GM19043 (cell line): ENCODE measurements around the gene FGG.
A peak's percentile ranks its signal among the peaks of the same experiment; 100 is the strongest.

Experiments
- ATAC-seq: cut with Tn5 transposase; IDR thresholded peaks from one replicate; pipeline ENCODE4 v1.9.1; 2021; ENCODE audit warnings: low read depth; ENCODE audit not compliant: unreplicated experiment

FGG gene

DNA sequence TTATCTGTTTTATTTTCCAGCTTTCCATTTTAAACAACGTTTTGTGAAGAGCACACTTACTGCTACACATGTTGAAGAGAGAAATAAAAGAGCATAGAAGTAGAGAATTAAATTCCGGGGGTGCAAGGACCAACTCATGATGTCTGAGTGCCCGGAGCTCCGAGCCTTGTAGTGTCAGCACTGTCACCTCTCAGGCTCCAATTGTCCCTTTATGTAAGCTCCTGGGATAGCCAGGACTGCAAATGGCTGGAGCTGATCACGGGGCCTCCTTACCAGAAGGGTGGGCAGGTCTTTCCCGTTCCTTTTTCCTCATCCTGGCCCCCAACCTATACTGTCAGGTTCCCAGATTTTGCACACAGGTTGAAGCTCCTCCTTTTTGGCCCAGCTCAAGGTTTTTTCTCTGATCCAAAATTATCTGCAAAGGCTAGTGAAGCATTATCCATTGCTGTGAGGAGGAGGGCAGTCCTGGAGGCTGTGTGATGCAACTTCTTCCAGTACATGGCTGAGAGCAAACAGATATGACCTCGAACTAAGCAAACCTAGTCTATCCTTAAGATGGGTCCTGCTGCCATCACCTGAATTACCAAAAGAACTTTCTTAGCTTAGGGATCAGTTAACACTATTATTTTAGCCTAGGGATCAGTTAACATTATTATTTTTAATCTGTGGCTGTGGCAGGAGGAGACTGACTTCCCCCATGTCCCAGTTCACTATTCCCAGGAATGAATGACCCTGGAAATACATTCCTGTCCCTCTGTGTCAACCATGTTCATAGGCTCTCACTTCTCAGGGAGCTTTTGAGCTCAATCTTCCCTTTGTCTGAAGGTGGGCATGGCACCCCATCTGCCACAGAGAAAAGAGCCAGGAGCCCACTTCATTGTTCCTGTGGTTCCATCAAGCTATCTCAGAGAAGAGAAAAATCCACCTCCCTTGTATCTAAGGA is at the start of gene FGG:
Gene FGG, minus strand, starts transcription at position 185 of the 943 bp plus-strand sequence. Its CDS starts 47 bp downstream, at position 138.
- ATAC-seq = no peak

DNA sequence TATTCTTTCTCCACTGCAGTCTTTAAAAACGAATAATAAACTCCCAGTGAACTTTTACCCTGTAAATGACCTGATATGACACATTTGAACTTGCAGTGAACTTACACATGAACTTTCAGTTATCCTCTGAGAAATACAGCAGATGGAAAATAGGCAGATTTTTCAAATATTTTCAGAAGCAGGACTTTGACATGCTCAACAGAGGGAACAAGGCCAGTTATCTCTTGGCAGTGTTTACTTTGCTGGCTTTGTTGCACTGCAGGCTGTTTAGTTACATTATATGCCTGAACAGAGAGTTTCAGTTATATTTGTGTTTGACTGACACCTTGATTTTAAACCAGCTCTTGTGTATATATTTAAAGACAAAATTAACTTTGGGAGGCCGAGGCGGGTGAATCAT is 47.6 kb upstream of the FGG start:
- ATAC-seq = no peak

DNA sequence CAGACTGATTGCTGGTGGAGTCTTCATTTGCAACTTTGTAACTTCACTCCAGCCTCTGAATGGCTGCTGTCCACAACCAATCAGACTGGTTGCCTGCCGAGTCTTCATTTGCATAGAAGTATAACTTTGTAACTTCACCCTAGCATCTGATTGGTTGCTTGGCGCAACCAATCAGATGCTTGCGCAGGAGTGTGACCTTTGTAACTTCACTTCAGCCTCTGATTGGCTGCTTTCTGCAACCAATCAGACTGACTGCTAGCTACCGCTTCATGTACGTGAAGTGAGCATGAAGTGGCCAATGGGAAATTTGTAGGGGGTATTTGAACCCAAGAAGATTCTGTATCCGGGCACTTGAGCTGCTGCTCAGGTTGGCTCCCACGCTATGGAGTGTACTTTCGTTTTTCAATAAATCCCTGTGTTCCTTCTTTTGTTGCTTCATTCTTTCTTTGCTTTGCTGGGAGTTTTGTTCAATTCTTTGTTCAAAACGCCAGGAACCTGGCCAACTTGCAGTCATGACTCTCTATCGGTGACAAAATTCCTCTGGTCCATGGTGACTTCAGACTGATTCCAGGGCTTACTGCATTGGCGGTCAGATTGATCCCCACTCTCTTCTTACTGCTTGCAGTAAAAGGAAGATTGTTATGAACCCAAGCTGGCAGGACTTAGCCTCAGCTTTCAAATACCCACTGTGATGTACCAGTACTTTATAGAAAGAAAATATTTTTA is 46.4 kb upstream of the FGG start:
- ATAC-seq = no peak

DNA sequence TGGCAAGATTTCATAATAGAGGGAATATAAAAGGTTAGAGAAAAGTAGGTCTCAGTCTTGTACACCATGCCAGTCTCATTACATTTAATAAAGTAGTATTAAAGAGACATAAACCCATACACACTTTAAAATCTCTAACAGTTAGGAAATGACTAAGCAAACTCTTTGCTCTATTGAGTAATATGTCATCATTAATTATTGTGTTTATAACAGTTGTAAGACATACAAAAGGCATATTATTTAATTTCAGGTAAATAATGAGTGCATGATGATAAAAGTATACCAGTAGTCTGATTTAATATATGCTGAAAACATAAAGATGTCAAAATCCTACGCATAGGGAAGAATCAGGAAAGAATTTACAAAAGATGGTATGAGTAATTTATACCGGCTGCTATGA is 31.0 kb upstream of the FGG start:
- ATAC-seq = no peak

DNA sequence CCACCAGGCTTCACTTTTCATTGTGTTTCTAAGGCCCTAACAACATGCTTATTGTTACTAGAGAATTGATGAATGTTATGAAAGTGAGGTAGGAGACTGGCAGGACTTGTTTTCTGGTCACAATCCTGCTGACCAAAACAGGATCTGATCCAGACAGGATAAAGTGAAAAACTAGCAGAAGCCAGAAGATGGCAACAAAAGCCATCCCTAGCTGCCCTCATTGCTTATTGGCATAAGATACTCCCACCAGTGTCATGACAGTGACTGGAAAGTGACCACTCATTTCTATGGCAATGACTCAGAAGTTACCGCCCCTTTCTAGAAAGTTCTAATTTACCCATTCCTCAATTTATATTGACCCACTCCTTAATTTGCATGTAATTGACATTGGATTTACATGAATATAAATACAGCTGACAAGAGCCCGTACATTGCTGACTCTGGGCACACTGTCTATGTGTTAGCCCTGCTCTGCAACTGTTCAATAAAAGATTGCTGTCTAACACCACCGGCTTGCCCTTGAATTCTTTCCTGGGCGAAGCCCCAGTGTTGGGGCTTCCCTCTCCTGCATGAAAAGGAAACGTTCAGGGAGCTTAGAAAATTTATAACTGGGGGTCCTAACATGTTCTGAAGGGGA is 30.0 kb upstream of the FGG start:
- ATAC-seq = no peak

DNA sequence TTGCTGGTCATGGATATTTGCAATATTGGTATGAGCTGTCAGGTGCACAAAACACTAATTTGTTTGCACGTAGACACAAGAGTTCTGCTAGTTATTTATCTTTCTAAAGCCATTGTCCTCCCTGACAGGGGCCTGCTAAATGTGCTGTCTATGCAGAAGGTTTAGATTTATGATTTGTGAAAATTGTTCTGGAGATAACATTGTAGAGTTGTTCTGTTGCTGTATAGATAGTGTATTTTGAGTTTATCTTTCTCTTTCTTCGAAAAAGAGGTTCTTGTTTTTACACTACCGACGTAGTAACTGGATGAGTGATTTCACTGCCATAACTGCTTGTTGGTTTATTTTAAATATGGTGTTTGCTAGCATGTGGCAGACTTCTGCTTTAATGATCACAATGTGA is 28.5 kb upstream of the FGG start:
- ATAC-seq = no peak

DNA sequence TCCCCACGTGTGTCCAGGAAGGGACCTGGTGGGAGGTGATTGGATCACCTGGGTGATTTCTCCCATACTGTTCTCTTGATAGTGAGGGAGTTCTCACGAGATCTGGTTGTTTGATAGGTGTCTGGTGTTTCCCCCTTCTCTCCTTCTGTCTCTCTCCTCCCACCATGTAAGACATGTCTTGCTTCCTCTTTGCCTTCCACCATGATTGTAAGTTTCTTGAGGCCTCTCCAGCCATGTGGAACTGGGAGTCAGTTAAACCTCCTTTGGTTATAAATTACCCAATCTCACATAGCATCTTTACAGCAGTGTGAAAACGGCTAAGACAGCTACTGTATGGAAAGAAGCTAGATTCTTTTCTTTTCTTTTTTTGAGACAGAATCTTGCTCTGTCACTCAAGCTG is 21.6 kb upstream of the FGG start:
- ATAC-seq = peak; percentile 45

DNA sequence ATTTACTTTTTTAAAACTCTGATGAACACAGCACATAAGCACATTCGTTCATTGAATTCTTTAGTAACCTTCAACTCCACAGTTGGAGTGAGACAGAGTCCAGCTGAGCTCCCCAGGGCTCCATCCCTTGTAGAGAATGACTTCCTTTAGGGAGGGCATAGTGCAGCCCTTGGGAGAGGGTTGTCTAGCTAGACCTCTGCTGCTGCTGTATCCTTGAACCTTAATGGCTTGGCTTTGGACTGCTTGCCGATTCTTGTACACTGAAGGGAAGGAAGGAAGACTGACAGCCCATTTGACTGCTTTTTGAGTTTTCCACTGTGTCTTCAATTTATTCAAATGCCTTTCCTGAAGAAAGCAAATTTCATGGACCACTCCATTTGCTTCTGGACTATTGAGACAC is 19.4 kb upstream of the FGG start:
- no peak for ATAC-seq

DNA sequence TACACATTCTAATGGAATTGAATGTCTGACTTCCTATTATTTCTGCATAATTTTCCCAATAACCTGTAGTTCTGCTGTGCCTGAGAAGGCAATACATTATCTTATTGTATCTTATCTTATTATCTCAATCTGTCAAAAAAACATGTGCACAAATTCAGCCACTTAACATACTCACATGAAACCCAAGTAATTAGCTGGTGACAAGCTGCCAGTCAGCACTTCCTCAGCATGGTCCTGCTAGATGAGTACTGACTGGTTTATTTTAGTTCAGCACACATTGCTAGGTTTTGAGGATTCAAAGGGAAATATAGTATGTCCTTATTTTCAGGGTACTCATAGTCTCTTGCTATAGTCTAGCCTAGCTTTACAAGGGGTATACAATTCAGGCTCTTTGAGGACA is 17.9 kb upstream of the FGG start:
- ATAC-seq = no peak

DNA sequence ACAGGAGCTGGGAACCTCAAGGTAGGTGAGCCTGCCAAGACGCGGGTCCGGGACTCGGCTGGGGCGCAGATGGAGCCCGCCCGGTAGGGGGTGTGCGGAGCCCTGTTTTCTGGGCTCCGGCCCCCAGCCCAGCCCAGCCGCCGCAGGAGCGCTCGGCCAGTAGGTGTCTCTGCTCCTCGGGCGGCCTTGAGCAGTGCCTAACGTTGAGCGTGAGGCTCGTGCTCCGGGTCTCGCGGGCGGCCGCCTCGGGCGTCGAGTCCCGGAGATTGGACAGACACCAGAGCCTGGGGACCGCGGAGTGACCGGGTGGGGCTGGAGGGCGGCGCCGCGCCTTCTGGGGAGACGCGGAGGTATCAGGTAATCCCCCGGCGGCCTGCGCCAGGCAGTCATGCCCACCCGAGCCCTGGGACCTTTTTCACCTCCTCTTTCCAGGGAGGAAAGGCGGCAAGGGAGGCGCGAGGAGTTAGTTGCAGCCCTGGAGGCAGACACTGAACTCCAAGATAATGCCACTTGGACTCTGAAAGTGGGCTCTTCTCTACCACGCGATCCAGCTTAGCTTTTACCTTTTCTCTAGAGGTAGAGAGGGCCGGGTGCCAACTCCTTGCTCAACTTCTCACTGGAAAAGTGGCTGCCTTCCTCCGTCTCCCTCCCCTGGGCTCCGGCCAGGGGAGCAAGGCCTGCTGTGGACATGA is 14.5 kb upstream of the FGG start:
- ATAC-seq = peak; percentile 96

DNA sequence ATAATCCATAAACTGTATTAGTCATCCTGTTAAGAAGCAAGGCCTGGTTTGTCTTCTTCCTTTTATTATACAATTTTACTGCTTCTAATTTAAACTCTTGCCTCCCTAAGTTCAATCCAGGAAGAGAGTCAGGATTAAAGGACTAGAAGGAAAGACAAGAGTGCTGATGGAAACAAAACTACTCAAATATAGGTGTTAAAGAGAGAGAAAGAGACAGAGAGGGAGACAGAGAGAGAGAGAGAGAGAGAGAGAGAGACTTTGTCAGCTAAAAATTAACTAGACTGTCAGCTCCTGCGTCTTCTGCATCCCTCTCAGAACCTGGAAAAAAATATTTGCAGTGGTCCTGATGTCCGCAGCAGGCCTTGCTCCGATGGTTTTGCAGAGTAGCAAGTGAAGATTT is 13.5 kb upstream of the FGG start:
- no peak for ATAC-seq

DNA sequence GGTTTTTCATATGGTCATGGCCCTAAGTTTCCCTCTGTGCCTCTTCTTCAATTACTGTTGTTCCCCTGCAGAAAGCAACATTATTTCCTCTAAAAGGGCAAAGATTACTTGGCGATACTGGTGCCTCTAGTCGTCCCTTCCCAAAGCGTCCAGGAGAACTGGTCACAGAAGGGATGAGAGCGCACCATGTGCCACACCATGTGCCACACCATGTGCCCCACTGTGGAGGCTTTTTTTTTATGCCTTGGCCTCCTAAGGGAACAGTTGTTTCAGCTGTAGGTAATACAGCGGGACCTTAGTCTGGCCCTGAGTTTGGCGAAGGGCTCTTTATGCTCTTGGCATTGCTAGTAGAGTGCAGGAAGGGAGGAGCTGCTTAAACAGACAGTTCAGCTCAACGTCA is 11.5 kb upstream of the FGG start:
- no peak for ATAC-seq

DNA sequence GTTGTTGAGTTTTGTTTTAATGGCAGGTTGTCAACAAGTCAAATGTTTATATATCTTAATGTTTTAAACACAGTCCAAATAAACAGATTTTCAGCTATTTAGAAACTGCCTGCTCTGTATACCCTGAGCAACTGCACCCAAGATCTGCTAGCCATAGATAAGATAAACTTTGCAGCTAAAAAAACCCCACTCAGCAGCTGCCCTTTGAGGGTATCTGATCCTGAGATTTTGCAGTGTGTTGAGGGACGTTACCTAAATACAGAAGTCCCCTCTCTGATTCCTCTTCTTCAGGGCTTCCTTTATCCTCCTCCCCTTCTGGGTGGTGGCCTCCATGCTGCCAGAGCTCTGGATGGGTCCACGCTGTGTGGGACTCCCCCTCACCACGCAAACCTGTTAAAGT is 11.0 kb upstream of the FGG start:
- ATAC-seq = no peak

DNA sequence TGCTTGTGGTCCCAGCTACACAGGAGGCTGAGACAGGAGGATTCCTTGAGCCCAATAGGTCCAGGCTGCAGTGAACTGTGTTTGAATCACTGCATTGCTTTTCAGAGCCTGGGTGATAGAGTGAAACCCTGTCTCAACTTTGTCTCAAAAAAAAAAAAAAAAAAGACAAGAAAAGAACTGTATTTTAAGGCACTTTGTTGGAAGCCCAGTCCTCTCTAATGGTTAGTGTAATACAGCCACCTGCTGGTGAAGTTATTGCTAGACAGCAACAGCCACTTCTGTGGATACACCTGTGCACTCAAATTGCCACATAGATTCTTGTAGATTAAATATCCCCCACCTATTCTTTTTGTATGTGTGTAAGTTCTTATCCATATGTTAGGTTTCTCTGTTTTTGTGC is 10.1 kb upstream of the FGG start:
- peak; percentile 35 for ATAC-seq

DNA sequence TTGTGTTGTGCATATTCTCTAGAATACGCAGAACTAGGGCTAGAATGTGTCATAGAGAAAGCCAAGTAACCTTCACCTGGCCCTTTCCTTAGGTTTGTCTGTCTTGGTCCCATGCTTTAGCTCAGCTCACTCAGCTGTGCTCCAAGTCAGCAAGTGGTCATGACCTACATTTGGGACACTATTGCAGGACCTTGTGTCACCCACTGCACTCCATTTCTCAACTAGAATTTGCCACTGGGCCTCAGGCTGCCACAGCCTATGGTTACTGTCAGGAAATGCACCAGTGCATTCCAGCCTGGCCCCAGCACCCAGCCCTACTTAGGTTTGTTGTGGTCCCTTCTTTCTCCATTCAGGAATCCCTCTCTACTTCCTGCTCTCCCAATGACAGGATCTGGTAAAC is 7.7 kb upstream of the FGG start:
- no peak for ATAC-seq

DNA sequence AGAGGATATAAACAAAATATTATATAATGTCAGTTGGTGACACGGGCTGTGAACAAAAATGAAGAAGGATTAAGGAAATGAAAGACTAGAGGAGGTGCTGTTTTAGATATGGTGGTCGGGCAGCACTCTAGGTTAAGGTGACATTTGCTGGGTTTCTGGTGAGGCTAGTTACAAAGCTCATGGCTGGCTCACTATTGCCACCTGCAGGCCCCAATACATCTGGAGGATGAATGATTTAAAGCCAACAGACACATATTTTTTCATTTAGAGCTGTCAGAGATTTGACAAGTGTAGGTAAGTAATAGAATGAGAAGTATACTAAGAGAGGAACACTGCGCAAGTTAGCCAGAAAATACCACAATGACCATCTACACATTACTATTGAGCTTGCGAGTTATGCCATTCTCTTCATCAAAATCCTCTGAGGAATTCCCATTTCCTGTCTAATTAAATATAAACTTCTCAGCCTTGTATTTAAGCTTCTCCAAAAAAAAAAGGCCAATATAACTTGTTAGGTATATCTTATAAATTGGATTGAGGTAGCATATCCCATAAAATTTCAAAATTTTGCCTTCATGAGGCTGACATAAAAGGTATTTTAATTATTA is 6.4 kb upstream of the FGG start:
- ATAC-seq = peak; percentile 63

DNA sequence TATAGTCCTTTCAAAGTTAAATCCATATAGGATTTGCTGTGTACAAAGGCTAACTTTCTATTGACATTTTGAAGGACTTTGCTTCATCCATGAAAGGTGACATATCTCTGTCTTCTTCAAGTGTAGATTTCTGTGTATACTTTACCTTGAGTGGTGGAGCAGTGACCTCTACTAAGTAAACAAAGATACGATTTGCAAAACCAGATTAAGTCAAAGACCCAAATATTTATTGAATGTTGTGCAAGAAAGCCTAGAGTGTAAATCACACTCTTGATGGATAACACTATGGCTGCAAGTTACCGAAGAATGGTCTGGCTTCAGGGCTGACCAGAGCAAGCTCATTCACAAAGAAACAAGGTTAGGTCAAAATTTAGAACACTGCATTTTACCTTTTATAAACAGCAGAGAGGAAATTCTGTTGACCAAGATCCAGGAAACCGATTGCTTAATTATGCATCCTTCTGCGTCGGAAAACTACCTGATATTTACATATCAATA is 5.4 kb upstream of the FGG start:
- ATAC-seq = no peak

DNA sequence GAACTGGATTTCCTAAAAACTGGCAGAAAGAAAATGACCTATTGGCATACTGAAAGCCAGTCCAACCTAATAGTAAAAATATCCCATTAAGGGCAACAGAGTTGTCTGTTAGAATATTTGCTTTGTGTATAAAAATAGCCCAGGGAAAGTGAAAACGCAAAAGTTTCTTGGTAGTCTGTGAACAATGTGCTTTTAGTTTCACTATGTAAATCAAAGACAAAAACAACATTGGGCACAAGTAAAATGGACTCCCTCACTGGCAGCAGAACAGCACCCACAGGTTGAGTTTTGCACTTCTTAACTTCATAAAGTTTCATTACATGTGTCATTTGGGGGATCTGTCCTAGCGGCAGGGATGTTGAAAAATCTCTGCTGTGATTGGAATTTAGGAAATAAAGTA is 4.3 kb upstream of the FGG start:
- ATAC-seq = peak; percentile 93

DNA sequence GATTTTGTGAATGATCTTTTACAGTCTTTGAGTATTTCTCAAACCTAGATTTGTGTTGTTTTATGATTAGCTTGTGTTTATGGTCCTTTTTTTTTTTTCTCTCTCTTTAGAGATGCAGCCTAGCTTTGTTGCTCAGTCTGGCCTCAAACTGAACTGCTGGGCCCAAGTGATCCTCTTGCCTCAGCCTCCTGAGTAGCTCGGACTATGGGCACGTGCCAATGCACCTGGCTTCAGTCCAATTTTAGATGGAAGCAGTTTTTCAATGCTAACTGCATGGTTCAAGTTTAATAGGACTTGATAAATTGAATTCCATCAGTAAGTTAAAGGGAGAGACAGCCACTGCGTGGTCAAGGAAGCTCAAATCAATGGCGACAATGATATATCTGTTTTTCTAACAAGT is 3.8 kb upstream of the FGG start:
- ATAC-seq = no peak

DNA sequence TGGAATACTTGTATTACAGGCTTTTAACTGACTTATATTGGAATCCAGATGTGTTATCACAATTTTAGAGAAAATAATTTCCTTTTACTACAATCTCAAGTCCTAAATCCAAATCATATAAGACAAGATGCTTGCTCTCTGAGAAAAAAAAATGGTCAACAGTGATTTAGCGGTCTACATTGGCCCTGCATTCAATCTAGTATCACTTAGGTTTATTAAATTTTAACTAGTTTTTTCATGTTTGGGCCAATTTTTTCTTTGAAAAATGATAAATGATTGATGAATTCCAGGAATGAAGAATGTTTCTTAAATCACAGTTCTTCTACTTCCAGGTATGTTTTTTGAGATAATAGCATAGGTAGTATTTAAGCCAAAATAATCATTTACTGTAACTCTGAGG is 2.8 kb upstream of the FGG start:
- ATAC-seq = no peak
